ENCODE results near the gene ASB7. TPM values are rescaled to one million over a fixed set of nuclear protein-coding genes. Genes with fewer than 3 reads are reported as not detected.

ASB7 gene
- total and polyA plus RNA-seq, 2 donors (not counting 1 experiment from before 2014, with no cell fraction given): 12.1 to 19.8 TPM

- H3K27me3 ChIP-seq (ENCODE audit: control insufficient read depth, insufficient read depth, low read length): no peaks in the 10 kb centered on the region
- H3K36me3 ChIP-seq (ENCODE audit: control insufficient read depth, insufficient read depth, low read length): peaks cover 6% of the 10 kb centered on the region
- no peaks in the 10 kb centered on the region for H4K20me1 ChIP-seq (ENCODE audit: control insufficient read depth, extremely low read depth, insufficient read depth, low read length)
- no peak for TF ChIP-seq EZH2 (IDR thresholded peaks at IDR 0.05; ENCODE audit: low read length, missing control alignments)
- DNase-seq (ENCODE audit: low read depth in 2 of 2): no peak
- H3K4me1 ChIP-seq (ENCODE audit: control insufficient read depth, extremely low read depth, insufficient read depth, low read length): no peaks in the 10 kb centered on the region
- no peak overlapping the region for H3K4me3 ChIP-seq (replicated peaks in 1 of 4; ENCODE audit: control extremely low read depth in 1 of 4, insufficient read depth in 1 of 4, low read depth in 3 of 4, low read length in 4 of 4)
- H3K27ac ChIP-seq (ENCODE audit: insufficient read depth, low read length): no peak overlapping the region
- H2AFZ ChIP-seq (ENCODE audit: low read length): no peak overlapping the region
- no peaks in the 10 kb centered on the region for H3K79me2 ChIP-seq (ENCODE audit: control insufficient read depth, insufficient read depth, low read length)
- no peak overlapping the region for H3K9ac ChIP-seq (ENCODE audit: insufficient read depth, low read length)
- no peak overlapping the region for H3K4me2 ChIP-seq (ENCODE audit: extremely low read depth, insufficient read depth, low read length)
- no peaks in the 10 kb centered on the region for H3K9me3 ChIP-seq (ENCODE audit: control insufficient read depth, insufficient read depth, low read depth, low read length)
Measured at GRCh38 chr15:100616700-100617099, 14.3 kb downstream of the ASB7 start.

- H3K27ac ChIP-seq (ENCODE audit: insufficient read depth, low read length): no peak overlapping the region
- no peaks in the 10 kb centered on the region for H4K20me1 ChIP-seq (ENCODE audit: control insufficient read depth, extremely low read depth, insufficient read depth, low read length)
- H3K4me1 ChIP-seq (ENCODE audit: control insufficient read depth, extremely low read depth, insufficient read depth, low read length): no peaks in the 10 kb centered on the region
- no peaks in the 10 kb centered on the region for H3K27me3 ChIP-seq (ENCODE audit: control insufficient read depth, insufficient read depth, low read length)
- no peaks in the 10 kb centered on the region for H3K9me3 ChIP-seq (ENCODE audit: control insufficient read depth, insufficient read depth, low read depth, low read length)
- H3K36me3 ChIP-seq (ENCODE audit: control insufficient read depth, insufficient read depth, low read length): no peaks in the 10 kb centered on the region
- no peak for TF ChIP-seq CTCF (conservative IDR thresholded peaks at IDR 0.05 in 1 of 2, IDR thresholded peaks at IDR 0.05 in 1 of 2; ENCODE audit: low read depth in 1 of 2, low read length in 2 of 2)
- no peak for TF ChIP-seq EZH2 (IDR thresholded peaks at IDR 0.05; ENCODE audit: low read length, missing control alignments)
- no peak overlapping the region for H3K4me3 ChIP-seq (replicated peaks in 1 of 4; ENCODE audit: control extremely low read depth in 1 of 4, insufficient read depth in 1 of 4, low read depth in 3 of 4, low read length in 4 of 4)
- no peak overlapping the region for H2AFZ ChIP-seq (ENCODE audit: low read length)
- no peak overlapping the region for H3K4me2 ChIP-seq (ENCODE audit: extremely low read depth, insufficient read depth, low read length)
- peak in 1 of 2 donors; percentile 53 for DNase-seq (ENCODE audit: low read depth in 2 of 2)
- H3K79me2 ChIP-seq (ENCODE audit: control insufficient read depth, insufficient read depth, low read length): no peaks in the 10 kb centered on the region
- H3K9ac ChIP-seq (ENCODE audit: insufficient read depth, low read length): no peak overlapping the region
Measured at GRCh38 chr15:100623301-100623700, 20.9 kb downstream of the ASB7 start.

GRCh38 chr15:100627789-100628395 is 25.5 kb downstream of the ASB7 start:
- Histone ChIP-seq H3K4me1 (ENCODE audit: control insufficient read depth, extremely low read depth, insufficient read depth, low read length) (no peaks in the 10 kb centered on the region), H3K36me3 (ENCODE audit: control insufficient read depth, insufficient read depth, low read length) (peaks cover 4% of the 10 kb centered on the region), H4K20me1 (ENCODE audit: control insufficient read depth, extremely low read depth, insufficient read depth, low read length) (no peaks in the 10 kb centered on the region), H3K9ac (ENCODE audit: insufficient read depth, low read length) (no peak overlapping the region), H3K79me2 (ENCODE audit: control insufficient read depth, insufficient read depth, low read length) (no peaks in the 10 kb centered on the region), H3K27me3 (ENCODE audit: control insufficient read depth, insufficient read depth, low read length) (no peaks in the 10 kb centered on the region), H3K9me3 (ENCODE audit: control insufficient read depth, insufficient read depth, low read depth, low read length) (no peaks in the 10 kb centered on the region), H3K27ac (ENCODE audit: insufficient read depth, low read length) (no peak overlapping the region), H3K4me2 (ENCODE audit: extremely low read depth, insufficient read depth, low read length) (no peak overlapping the region), H3K4me3 (replicated peaks in 1 of 4; ENCODE audit: control extremely low read depth in 1 of 4, insufficient read depth in 1 of 4, low read depth in 3 of 4, low read length in 4 of 4) (no peak overlapping the region), H2AFZ (ENCODE audit: low read length) (no peak overlapping the region)
- peak; percentile 71 to 88 for DNase-seq (ENCODE audit: low read depth in 2 of 2)
- TF ChIP-seq CTCF (conservative IDR thresholded peaks at IDR 0.05 in 1 of 2, IDR thresholded peaks at IDR 0.05 in 1 of 2; ENCODE audit: low read depth in 1 of 2, low read length in 2 of 2): peak; percentile 65 to 83
- no peak for TF ChIP-seq EZH2 (IDR thresholded peaks at IDR 0.05; ENCODE audit: low read length, missing control alignments)
